ENCODE data around the gene IQSEC1.

GRCh38 chr3:13066236-13066635, 7.0 kb downstream of the IQSEC1 start:
- TF ChIP-seq CEBPB (IDR thresholded peaks at IDR 0.05; ENCODE audit: low read depth) (no peak), ZNF274 (IDR thresholded peaks at IDR 0.05; ENCODE audit: low read depth, low read length) (no peak), POLR2A (IDR thresholded peaks at IDR 0.05; ENCODE audit: borderline replicate concordance, extremely low read depth, insufficient read depth, insufficient read length) (no peak), MAX (IDR thresholded peaks at IDR 0.05) (no peak), TCF7L2 (IDR thresholded peaks at IDR 0.05; ENCODE audit: borderline replicate concordance, extremely low read depth, insufficient read depth, insufficient read length) (no peak)
